ENCODE data around the gene DROSHA. TPM values are rescaled to one million over a fixed set of nuclear protein-coding genes. Genes with fewer than 3 reads are reported as not detected.
"Not testable (repeated sequence)": the region's sequence is repeated elsewhere in the genome, so short reads cannot be mapped to it uniquely, and the experiment has no call there.

Gene DROSHA
- total RNA-seq, 2 donors from 2014 or later: 31.5 to 33.9 TPM

DNA sequence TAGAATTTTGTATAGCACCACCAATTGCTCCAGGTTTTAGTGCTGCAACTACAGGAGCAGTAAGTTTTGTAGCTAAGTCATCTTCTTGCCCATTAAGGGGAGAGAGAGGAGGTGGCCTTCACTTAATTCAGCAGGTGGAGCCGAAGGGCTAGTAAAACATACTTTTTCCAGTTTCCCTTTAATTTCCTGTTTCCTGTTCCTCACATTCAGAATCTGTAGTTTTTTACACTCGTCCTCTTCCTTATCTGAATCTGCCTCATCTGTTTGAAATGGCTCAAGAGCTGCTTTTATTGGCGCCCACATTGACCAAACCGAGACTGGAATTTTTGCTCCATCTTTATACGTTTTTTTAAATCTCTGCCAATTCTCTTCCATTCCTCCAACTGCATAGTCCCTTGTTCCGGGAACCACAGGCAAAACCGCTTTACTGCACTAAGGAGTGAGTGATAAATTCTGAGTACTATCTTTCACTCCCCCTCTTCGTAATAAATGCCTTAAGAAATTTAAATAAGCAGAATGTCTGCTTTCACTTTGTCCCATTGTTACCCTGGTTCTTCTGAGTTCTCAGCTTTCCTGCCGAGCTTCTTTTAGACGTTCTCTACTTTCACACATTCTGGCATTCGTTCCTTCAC lies 133.9 kb downstream of the DROSHA start:
- no peak for DNase-seq
- intact Hi-C loops (cut with DNase I): no loop called here
- peak; percentile 15 to 53 for ATAC-seq

DNA sequence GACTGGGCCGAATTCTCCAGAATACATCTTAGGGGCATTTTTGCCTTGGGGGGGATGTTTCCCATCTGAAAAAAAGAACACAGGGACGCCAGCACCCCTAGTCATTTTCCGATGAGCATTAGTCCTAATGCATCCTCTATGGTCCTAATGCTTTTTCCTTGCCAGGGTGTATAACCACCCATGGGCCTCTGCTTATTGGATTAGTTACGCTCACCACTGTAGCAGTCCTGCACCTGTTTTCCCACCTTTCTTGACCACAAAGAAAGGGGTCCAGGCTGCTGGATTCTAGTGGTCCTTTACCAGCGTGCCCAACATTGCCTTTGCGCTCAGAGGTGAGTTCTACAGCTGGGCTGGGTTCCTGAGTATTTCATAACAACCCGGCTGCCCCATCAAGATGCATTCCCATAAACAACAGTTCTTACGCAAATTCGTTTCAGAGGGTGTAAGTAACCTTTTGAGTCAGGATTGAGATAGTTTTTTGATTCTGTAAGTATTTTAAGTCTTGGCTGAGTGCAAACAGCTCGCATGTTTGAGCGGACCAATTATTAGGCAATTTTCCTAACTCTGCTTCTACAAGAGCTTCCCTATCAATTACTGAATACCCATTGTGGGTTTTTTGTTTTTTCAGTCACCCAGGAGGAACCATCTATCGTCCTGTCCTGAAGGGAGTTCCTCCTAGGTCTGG lies 135.1 kb downstream of the DROSHA start:
- intact Hi-C loops (cut with DNase I): no loop called here
- ATAC-seq (no peak), DNase-seq (no peak)

DNA sequence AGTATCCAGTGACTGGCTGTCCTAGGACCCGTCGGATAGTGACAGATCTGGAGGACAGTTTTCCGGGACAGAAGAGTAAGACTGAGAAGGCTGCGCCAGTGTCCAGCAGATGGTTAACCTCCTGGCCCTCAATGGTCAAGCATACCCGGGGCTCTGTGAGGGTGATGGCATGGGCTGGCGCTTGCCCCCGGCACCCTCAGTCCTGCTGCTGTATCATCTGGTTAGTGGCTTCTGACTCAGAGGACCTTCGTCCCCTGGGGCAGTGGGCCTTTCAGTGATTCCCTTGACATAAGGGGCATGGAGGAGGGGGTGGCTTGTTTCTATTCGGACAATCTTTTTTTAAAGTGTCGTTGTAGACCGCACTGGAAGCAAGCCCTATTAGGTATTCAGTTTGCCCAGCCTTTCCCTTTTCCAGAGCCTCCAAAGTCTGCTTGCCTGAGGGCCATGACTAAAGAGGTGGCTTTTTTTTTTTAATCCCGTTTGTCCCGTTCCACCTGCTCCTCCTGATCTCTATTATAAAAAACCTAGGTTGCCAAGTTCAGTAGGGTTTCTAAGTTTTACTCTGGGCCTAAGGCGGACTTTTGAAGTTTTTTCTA lies 136.3 kb downstream of the DROSHA start:
- intact Hi-C loops (cut with DNase I); DNase-seq; ATAC-seq: not testable (repeated sequence)

DNA sequence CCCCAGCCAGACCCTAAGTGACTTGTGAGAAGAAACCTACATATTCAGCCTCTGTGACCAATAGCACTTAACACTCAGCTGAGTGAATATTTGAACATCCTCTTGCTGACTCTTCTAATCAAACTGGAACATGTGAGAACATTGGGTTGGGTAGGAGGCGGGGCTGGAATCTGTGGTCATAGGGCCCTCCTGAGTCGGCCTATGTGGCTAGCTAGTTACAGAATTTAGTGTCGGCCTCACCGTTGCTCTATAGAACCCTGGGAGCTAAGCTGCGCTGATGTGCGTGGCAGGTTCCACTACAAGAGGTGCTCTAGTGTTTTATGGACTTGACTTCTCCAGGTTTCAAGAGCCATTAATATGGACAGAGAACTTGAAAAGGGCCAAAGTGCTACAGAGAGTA lies 138.8 kb downstream of the DROSHA start:
- DNase-seq (no peak), ATAC-seq (no peak)
- intact Hi-C loops (cut with DNase I): no loop called here

DNA sequence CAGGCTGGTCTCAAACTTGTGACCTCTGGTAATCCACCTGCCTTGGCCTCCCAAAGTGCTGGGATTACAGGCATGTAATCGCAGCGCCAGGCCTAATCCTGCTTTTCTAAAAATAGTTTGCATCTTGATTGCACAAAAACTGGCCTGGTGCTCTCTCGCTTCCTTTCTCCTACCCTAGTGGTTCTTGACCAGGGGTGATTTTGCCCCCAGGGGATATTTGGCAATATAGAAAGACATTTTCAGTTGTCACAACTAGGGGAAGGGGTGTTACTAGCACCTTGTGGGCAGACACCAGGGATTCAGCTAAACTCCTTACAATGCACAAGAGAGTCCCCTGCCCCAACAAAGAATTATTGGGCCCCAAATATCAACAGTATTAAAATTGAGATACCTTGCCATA lies 139.8 kb downstream of the DROSHA start:
- DNase-seq (no peak), ATAC-seq (no peak)
- intact Hi-C loops (cut with DNase I): no loop called here

DNA sequence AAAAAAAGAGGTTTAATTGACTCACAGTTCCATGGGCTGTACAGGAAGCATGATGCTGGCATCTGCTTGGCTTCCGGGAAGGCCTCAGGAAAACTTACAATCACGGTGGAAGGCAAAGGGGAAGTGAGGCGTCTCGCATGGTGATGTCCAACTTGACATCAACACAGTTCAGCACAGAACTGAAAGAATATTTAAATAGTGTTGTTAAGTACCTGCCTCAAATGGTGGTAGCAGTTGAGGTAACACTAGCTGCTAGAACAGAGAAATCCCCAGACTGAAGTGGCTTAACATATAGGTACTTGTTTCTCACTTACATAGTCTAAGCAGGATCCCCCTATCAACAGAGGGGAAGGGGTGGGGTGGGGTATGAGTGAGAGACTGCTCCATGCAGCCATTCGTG lies 141.6 kb downstream of the DROSHA start:
- ATAC-seq (no peak), DNase-seq (no peak)
- intact Hi-C loops (cut with DNase I): no loop called here

DNA sequence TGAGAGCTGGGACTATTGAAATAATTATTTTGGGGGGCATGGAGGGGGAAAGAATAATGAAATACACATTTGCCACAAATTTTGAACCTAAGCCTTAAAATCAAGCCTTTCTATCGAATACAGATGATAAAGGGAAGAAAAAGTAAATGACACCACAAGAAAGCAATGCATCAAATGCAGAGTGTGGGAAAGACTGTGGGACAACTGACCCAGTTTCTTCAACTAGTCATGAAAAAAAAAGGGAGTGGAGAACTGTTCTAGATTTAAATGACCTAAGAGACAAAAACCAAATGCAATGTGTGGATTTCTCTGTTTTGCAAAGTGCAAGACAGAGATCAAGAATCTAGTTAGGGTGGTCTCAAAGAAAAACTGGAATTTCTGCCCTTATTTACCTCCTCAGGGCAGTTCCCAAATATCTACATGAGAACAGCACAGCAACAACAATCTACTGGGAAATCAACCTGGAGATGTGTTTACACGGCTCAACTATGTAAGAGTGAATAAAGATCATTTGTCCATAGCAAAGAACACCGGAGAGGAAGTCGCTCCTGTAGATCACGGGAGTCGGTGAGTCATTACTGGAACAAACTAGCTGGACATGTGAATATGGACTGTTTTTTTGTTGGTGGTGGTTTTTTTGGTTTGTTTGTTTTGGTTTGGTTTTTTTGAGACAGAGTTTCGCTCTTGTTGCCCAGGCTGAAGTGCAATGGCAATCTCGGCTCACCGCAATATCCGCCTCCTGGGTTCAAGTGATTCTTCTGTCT lies 145.9 kb downstream of the DROSHA start:
- DNase-seq (no peak), ATAC-seq (no peak)
- intact Hi-C loops (cut with DNase I): no loop called here

DNA sequence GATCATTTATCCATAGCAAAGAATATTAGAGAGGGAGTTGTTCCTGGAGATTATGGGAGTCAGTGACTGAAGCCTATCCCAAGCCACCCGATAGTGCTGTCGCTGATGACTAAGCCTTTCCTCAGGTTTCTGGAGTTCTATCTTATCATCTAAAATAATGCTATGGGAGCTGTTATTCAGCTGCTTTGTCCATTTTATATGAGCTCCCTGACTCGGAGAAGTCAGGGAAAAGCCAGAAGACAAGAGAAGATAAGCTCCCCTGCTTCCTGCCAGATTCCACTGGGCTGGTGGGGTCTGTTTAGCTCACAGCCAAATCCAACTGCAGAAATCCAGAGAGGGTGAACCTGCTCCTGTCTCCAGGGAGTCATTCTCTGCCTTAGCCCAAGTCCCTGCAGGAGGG lies 148.2 kb downstream of the DROSHA start:
- DNase-seq (no peak), ATAC-seq (no peak)
- intact Hi-C loops (cut with DNase I): no loop called here

DNA sequence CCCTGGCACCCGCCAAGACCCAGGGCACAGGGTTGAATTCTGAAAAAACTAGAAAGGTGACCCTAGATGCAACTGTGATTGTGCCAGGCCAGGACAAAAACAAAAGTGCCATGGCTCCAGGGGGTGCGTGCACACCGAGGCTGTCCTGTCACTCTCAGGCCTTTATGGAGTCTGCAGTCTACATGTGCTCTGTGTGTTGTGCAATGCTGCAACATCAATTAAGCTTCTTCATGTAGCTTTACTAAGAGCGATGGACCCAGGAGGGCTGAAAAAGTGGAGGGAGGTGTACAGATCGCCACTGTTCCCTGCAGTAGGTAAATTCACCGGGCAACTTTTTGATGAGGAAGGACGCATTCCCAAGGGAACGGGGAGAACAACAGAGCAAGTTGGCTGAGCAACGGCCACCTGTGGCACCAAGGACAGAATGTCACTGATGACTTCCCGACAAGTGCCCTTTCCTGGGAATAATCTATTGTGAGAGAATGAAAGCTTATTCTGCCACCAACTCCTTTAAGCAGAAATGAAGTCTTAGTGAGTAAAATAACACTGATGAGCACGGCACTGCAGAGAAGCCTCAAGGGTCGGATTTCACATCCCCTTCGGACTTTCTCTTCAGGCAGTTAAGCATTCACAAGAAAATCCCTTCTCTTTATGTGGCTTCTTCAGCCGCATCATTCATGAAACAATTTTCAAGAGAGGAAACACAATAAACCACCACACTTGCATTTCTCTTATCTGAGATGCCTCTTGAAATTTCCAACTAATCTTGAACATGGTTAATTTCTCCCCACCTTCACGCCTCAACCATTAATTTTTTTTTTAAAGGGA lies 149.6 kb downstream of the DROSHA start:
- no peak for ATAC-seq
- intact Hi-C loops (cut with DNase I): no loop called here

DNA sequence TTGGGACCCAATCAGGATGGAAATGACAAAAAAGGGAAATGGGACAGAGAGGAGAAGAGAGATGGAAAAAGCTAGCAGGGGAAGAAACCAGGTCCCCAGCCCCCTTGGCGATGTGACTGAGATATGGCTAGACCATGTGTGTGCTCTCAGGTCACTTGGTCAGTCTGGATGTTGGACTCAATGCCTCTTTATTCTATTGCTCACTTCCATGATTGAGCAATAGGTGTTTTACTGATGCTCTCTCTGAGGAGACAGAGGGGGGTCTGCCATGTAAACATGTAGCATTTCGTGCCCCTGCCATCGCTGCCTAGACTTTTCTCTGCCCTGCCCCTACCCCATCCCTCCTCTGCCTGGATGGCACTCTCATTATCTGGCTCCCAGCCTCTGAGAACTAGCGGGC lies 150.6 kb downstream of the DROSHA start:
- intact Hi-C loops (cut with DNase I): no loop called here
- DNase-seq: no peak
- ATAC-seq: no peak

More for the DNA sequence above, 149.6 kb downstream of the DROSHA start:
- no peak for DNase-seq

DNA sequence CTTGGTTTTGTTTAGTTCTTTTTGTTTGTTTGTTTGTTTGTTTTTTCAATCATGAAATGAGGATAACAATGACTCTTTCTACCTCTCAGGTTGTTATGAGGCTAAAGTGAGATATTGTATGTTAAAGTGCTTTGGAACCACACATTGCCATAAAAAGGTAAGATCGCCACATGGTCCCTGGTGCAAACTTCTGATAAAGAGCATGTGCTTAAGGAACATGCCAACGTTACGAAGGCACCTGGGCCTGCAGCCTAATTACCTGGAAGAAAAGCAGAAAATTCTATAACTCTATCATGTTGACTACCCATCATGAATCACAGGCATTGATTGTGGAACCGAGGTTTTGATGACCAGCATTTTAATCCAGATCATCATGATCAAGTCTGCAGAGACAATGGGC lies 151.8 kb downstream of the DROSHA start:
- ATAC-seq (no peak), DNase-seq (no peak)
- intact Hi-C loops (cut with DNase I): no loop called here

DNA sequence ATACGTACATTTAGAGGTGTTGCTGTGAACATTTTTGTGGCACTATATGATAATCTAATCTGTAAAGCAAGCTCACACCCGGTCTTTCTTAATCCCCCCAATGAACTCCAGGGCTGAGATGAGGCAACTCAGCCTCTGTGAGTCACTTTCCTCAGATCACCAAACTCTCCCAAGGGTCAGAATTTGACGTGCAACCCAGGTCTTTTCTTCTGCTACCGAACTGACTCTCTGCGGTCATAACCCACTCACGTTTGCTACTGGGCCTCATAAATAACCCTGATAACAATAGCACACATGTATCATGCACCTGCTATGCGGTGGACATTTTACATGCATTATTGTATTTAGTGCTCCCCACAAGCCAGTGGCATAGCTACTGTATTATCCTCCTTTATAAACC lies 153.1 kb downstream of the DROSHA start:
- intact Hi-C loops (cut with DNase I): no loop called here
- DNase-seq (no peak), ATAC-seq (no peak)

DNA sequence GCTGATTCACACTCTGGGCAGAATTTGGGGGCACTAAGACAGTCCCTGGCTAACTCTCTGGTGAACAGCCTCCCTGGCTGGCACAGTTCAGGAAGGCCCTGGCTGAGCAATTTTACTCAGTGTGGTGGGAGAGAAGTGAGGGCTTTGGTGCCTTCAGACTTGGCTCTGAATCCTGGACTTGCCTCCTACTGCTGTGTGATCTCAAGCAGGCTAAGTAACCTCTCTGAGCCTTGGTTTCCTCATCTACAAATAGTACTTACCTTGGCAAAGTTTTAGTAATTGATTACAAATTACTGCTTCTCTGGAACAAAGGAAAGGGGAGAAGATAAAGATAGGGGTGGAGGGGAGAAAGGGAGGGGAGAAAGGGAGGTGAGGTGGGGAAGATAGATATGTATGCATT lies 153.8 kb downstream of the DROSHA start:
- DNase-seq (no peak), ATAC-seq (no peak)
- intact Hi-C loops (cut with DNase I): no loop called here

DNA sequence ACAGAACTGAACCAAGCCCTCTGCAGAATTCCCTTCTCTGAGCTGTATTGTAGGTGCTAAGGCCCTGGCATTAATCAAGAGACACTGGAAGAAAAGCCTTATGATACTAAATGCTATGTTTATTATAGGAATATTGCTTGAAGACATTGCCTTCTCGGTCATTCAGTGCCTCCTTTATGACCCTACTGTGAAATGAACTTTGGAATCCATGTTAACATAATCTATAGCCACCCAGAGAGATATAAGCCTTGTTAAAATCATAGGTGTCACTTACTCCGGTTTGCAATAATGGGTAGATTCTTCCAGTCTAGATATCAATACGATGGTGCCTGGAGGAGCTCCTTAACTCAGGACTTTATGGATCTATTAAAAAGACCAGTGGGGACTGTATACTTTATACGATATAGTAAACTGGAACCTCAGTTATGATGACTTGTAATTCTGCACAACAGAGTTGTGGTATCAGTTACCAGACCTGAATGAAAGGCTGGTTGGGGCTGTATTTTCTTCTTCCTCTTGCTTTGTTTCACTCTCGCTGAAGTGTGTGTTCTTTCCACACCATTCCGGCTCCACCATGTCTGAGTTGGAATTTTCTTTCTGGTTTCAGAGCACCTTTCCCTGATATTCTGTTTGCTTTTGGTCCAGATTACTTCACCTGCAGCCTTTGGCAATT lies 154.5 kb downstream of the DROSHA start:
- intact Hi-C loops (cut with DNase I): no loop called here
- ATAC-seq (no peak), DNase-seq (no peak)

DNA sequence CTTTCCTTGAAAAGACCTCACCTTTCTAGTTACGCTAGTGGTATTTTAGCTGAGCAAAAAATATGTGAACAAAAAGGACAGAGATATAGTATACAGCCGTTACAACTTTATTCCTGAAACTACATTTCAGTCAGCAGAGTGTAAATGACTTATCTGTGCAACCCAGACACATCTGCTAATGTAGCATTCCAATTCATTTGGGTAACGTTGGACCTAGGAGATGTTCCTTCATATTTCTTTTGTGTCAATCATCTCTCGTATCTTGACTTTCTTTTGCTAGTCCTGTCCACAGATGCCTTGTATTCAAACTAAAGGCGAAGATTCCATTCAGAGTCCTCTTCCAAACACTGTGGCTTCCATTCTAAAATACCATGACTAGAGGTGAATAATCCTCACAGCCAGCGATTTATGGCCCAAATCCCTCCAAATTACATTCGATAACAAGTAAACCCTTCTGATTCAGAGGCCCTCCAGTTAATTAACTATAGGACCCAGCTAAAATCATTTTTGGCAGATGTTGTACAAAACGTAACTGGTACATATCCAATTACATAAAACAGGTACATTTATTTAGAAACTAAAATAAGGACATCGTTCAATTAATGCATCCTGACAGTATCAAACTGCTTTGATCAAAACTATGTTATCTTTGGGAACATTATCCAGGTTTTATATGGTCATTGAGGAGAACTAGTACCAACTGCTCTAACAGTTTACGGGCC lies 155.7 kb downstream of the DROSHA start:
- intact Hi-C loops (cut with DNase I): no loop called here
- ATAC-seq (no peak), DNase-seq (no peak)

DNA sequence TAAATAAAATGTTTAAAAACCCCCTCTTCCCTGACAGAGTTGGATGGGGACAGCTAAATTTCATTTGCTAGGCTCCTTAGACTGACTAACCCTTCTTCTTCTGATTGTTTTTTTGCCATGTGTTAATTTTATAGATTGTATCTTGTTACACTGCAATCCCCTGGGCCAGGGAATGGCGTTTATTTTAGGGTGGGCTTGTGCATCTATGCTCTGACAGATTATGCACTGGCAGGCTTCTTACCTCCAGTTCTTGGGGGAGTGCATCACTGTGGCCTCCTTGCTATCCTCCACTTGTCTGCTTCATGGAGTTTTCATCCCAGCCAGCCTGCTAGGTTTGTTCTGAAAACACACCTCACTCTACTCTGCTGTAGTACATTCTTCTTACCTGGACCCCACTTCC lies 159.8 kb downstream of the DROSHA start:
- no peak for ATAC-seq
- DNase-seq: no peak
- intact Hi-C loops (cut with DNase I): no loop called here

DNA sequence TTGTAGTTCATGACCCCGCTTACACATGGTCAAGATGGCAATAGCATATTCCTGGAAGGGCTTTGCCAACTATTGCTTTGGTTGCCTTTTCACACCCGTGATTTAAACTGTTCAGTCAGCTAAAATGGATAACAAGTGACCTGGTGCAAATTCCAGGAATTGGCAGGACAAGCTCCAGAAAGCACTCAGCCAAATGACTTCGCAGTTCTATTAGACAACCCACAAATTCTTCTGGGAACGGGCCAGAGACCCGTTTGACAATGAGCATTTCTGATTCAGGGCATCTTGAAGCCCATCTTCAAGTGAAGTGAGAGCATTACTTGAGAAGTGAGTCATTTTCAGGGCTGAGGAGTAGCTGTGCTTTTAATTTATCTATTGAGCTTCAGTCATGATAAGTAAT lies 165.0 kb downstream of the DROSHA start:
- intact Hi-C loops (cut with DNase I): no loop called here
- ATAC-seq (no peak), DNase-seq (no peak)

DNA sequence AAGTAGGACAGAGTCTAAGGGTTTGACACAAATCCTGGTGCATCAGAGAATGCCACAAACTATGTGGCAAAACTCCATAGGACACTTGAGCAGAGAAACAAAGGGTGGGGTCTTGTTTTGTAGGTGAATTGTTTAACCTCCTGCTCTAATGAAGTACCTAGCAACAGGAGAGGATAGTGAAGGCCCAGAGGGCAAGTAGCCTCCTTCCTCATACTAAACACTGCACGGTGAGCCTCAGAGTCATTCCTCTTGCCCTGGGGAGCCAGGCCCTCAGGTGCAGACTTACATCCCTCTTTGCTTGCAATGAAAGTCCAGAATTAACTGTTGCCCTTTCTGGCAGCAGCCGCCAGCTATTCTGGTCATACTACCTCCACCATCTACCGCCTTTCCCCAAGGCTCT lies 166.1 kb downstream of the DROSHA start:
- intact Hi-C loops (cut with DNase I): no loop called here
- ATAC-seq (no peak), DNase-seq (no peak)

All from left cardiac atrium (tissue), 4 donors.